Fibroblast of pulmonary artery (primary cell): ENCODE data around the gene ROBO1.

Experiments used
- DNase-seq: peaks from one replicate; pipeline ENCODE4 v3.0.0-alpha.2; 2010; ENCODE audit warnings: low read depth
- H3K4me3 ChIP-seq: replicated peaks from 2 replicates; pipeline ENCODE4 v1.5.1; 2011; ENCODE audit warnings: low read depth, mild to moderate bottlenecking, control low read depth, low read length, moderate library complexity
- CTCF ChIP-seq: IDR thresholded peaks from 2 replicates; pipeline ENCODE4 v1.5.1; 2011; ENCODE audit warnings: mild to moderate bottlenecking, control low read depth, low read length, inconsistent platforms; ENCODE audit errors: missing control alignments

Gene ROBO1

GRCh38 chr3:79085171-79085570 is 682.6 kb downstream of the ROBO1 start:
- TF ChIP-seq CTCF = no peak
- DNase-seq = peak; percentile 3
- no peak overlapping the region for H3K4me3 ChIP-seq

DNA sequence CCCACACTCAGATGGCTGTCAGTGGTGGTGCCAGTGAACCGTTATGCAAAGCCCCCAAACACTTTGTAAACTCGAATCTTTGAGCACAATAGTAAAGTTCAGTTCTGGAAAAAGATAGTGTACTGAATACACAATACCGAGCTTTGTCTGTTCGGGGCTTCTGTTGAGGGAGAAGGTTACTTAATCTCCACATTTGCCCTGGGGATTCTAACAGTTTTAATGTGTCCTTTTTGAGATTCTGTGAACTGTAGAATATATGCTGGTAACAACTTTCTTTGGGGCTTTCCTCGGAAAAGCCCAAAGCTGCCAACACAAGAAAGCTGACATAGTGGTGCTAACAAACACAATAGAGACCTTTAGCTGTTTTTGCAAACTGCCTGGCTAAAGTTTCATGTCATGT is 686.5 kb downstream of the ROBO1 start:
- no peak for TF ChIP-seq CTCF
- no peak overlapping the region for H3K4me3 ChIP-seq
- DNase-seq = no peak

DNA sequence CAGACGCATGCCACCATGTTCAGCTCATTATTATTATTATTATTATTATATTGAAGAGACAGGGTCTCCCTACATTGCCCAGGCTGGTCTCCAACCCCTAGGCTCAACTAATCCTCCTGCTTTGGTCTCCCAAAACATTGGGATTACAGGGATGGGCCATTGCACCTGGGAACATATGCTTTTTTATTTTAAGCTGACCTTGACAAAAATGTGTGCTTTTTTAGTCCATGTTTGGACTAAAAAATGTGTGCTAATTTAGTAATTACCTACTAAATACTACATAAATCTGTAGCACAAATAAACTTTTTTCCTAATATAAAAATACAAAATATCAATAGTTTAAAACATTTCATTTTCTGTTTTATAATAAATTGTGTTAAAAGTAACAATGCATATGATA is 693.2 kb downstream of the ROBO1 start:
- no peak for DNase-seq
- H3K4me3 ChIP-seq = no peak overlapping the region

GRCh38 chr3:79067734-79068133 is 700.1 kb downstream of the ROBO1 start:
- TF ChIP-seq CTCF = no peak
- no peak overlapping the region for H3K4me3 ChIP-seq
- no peak for DNase-seq

More for the DNA sequence above, 693.2 kb downstream of the ROBO1 start:
- TF ChIP-seq CTCF = no peak

- TF ChIP-seq CTCF = no peak
- peak; percentile 1 for DNase-seq
- H3K4me3 ChIP-seq = no peak overlapping the region
Observed at GRCh38 chr3:79066481-79066880, 701.3 kb downstream of the ROBO1 start.

DNA sequence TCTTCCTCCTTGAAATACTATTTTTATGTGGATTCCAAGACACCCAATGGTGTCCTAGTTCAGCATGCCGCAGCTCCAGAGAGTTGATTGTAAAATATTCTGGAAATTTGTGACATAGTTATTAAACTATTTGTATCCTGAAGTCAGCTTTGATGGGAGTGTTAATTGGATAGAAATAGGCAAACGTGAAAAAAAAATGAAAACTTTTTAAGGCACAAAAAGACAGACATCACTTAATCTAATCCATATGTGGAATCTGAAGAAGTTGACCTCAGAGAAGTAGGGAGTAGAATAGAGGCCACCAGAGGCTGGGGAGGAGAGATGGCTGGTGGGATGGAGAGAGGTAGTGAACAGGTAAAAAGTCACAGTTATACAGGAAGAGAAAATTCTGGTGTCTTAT is 704.2 kb downstream of the ROBO1 start:
- TF ChIP-seq CTCF = no peak
- DNase-seq = no peak
- H3K4me3 ChIP-seq = no peak overlapping the region

DNA sequence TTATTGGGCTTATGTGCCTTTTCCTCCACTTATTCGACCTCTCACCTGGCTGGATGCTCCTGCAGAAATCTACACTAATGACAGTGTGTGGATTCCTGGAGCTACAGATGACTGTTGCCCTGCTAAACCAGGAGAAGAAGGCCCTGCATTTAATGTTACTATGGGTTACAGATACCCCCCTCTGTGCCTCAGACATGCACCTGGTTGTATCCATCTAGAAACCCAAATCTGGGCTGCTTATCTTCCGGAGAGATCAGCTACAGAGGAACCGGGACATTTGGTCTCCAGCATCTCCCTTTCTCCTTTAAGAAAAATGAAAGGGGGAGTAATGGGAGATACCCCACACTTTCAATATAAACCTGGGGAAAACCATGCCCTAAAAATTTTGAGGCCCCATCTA is 710.0 kb downstream of the ROBO1 start:
- no peak for TF ChIP-seq CTCF
- DNase-seq = no peak
- H3K4me3 ChIP-seq = no peak overlapping the region
